CD4-positive, alpha-beta T cell (primary cell): Measurements from ENCODE around the gene ADAMTS18. TPM values are rescaled to one million over a fixed set of nuclear protein-coding genes. Genes with fewer than 3 reads are reported as not detected.

Source experiments
- ATAC-seq: fragments of 200-7000 bp; cut with Tn5 transposase; one replicate; pipeline ENCODE4 v1.10.0; 2022; ENCODE audit warnings: mild to moderate bottlenecking; ENCODE audit not compliant: poor library complexity
- CTCF ChIA-PET: fragments of 350-600 bp; sonication (Branson Sonifier 250); formaldehyde crosslinking; loops from one replicate; lab custom pipeline; 2021; ENCODE audit warnings: antibody characterized with exemption, inconsistent platforms; lab: Charles Lee
- POLR2A ChIA-PET: fragments of 350-600 bp; sonication (Branson Sonifier 250); formaldehyde crosslinking; loops from one replicate; lab custom pipeline; 2021; ENCODE audit warnings: antibody characterized with exemption, inconsistent platforms; lab: Charles Lee
- DNase-seq, 14 experiments: peaks; one replicate each; pipeline ENCODE4 v3.0.0-alpha.2; 2013 to 2020; ENCODE audit warnings: mixed read lengths in 2 of 14
- H3K27ac ChIP-seq, 2 donors: one replicate each; pipeline versions ENCODE4 v1.5.1 to v1.7.0; 2013; ENCODE audit warnings: low read length in 2 of 2, low read depth in 1 of 2, mild to moderate bottlenecking in 1 of 2
- H3K27me3 ChIP-seq, 2 experiments: 1 replicate in 1 of 2; 2 replicates in 1 of 2; pipeline versions ENCODE4 v1.6.1 to v1.7.0; 2013; ENCODE audit warnings: low read length in 2 of 2, control low read depth in 1 of 2, mild to moderate bottlenecking in 1 of 2, moderate library complexity in 1 of 2; ENCODE audit not compliant: insufficient read depth in 2 of 2, control insufficient read depth in 1 of 2
- H3K36me3 ChIP-seq: one replicate; pipeline ENCODE4 v1.6.1; 2013; ENCODE audit warnings: low read length, control low read depth; ENCODE audit not compliant: insufficient read depth
- H3K4me1 ChIP-seq: one replicate; pipeline ENCODE4 v1.6.1; 2013; ENCODE audit warnings: low read length, control low read depth; ENCODE audit not compliant: insufficient read depth
- H3K4me3 ChIP-seq: one replicate; pipeline ENCODE4 v1.5.1; 2013; ENCODE audit warnings: mild to moderate bottlenecking, low read length, moderate library complexity
- H3K9me3 ChIP-seq, 2 experiments: 1 replicate in 1 of 2; 2 replicates in 1 of 2; pipeline versions ENCODE4 v1.6.1 to v1.7.0; 2013; ENCODE audit warnings: low read length in 2 of 2, mild to moderate bottlenecking in 2 of 2, control low read depth in 1 of 2, moderate library complexity in 1 of 2; ENCODE audit not compliant: control insufficient read depth in 1 of 2, insufficient read depth in 1 of 2
- H3K27ac Mint-ChIP-seq: one replicate; pipeline ENCODE4 v1.8.0; 2020; ENCODE audit warnings: mixed read lengths
- H3K27me3 Mint-ChIP-seq: one replicate; pipeline ENCODE4 v1.8.0; 2021; ENCODE audit warnings: mixed read lengths
- H3K36me3 Mint-ChIP-seq: one replicate; pipeline ENCODE4 v1.8.0; 2021; ENCODE audit warnings: low read depth, mixed read lengths
- H3K4me1 Mint-ChIP-seq: one replicate; pipeline ENCODE4 v1.8.0; 2021; ENCODE audit warnings: low read depth, mixed read lengths
- H3K4me3 Mint-ChIP-seq: one replicate; pipeline ENCODE4 v1.8.0; 2020; ENCODE audit warnings: mild to moderate bottlenecking, mixed read lengths
- H3K9me3 Mint-ChIP-seq: one replicate; pipeline ENCODE4 v1.8.0; 2020; ENCODE audit warnings: mixed read lengths
- CTCF ChIP-seq: fragments of 200-600 bp; IDR thresholded peaks from one replicate; pipeline ENCODE4 v1.8.0; 2022; ENCODE audit warnings: antibody characterized with exemption, mild to moderate bottlenecking
- intact Hi-C, 2 experiments: fragments of 100-400 bp; cut with DNase I in 1 of 2; cut with micrococcal nuclease in 1 of 2; formaldehyde crosslinking; loops; one replicate each; pipeline versions ENCODE4 v1.15.1 to v1.9.0; 2023 to 2025; cut with DNase I, micrococcal nuclease
- total RNA-seq, 174 experiments: library from RNA in 2 of 174; stranded (reverse) in 2 of 174; gene quantifications; one replicate each; pipeline ENCODE4 v1.2.3 and lab custom pipeline; 2021 to 2026

Gene ADAMTS18
- total RNA-seq, 2 experiments from 2014 or later: not detected

DNA sequence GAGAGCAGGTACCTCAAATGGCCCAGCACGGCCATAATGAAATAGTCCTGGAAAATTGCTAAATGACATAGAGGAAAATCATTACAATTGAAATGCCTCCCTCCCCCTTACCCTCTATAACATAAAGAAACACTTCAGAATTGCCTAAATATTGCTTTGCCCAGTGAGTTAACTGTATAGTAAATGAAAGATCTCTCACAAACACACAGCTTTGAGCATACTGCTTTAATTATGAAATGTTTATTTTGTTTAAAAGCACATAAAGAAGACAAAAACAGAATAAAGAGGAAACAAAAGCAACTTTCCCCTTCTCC lies 9.3 kb upstream of the ADAMTS18 start:
- H3K9me3 ChIP-seq: no peaks in the 10 kb centered on the region
- no peak overlapping the region for H3K4me3 ChIP-seq
- no peaks in the 10 kb centered on the region for H3K4me1 Mint-ChIP-seq
- DNase-seq (no peak), ATAC-seq (no peak)
- no peak overlapping the region for H3K27ac ChIP-seq
- H3K4me1 ChIP-seq: no peaks in the 10 kb centered on the region
- intact Hi-C loops: no loop called here
- TF ChIP-seq CTCF: no peak
- peaks cover 30% of the 10 kb centered on the region for H3K27me3 Mint-ChIP-seq
- ChIA-PET POLR2A (no interaction called here), CTCF (no interaction called here)
- H3K36me3 ChIP-seq: no peaks in the 10 kb centered on the region
- no peaks in the 10 kb centered on the region for H3K9me3 Mint-ChIP-seq
- peaks cover 2 to 7% of the 10 kb centered on the region in 2 experiments for H3K27me3 ChIP-seq
- no peaks in the 10 kb centered on the region for H3K36me3 Mint-ChIP-seq
- H3K27ac Mint-ChIP-seq: no peak overlapping the region
- no peak overlapping the region for H3K4me3 Mint-ChIP-seq

DNA sequence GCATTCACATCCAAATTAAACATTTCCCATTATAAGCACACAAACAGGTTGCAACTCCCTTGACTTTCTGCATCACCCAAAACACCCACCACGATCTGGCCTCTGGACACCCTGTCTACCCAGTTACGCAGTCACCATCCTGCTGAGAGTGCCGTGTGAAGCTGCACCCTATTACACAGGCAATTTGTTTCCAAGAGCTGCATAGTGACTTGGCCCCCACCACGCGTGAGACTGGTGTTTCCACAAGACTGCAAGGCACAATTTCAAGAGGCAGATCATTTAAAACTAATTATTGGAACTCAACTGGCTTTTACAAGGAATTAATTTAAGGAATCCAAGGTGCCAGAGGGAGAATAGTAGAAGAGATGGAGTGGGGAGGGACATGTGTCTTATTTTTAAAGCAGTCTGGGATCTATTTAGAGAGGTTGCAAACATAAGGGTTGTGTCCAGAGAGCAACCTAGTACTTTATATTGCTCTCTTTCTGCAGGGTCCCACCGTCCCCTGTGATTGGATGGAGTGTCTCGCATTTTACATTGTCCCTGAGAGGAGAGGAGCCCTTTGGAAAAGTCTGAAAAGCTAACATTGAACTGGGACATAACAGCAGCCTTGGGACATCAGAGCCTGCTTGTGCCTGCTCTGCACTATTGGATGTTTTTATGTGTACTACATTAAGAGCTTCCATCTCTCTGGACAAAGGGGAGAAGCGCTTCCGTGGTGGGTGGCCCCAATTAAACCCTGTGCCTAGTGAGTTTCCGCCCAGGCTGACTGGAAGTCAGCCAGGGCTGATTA lies 8.7 kb upstream of the ADAMTS18 start:
- no peak overlapping the region for H3K27ac ChIP-seq
- H3K9me3 Mint-ChIP-seq: no peaks in the 10 kb centered on the region
- DNase-seq: no peak
- no peaks in the 10 kb centered on the region for H3K36me3 Mint-ChIP-seq
- POLR2A ChIA-PET: no interaction called here
- no peak overlapping the region for H3K4me3 Mint-ChIP-seq
- H3K27ac Mint-ChIP-seq: no peak overlapping the region
- no peak for TF ChIP-seq CTCF
- no peaks in the 10 kb centered on the region for H3K4me1 ChIP-seq
- no peaks in the 10 kb centered on the region for H3K4me1 Mint-ChIP-seq
- H3K27me3 ChIP-seq: peaks cover 2 to 7% of the 10 kb centered on the region in 2 experiments
- no peak overlapping the region for H3K4me3 ChIP-seq
- peaks cover 33% of the 10 kb centered on the region for H3K27me3 Mint-ChIP-seq
- CTCF ChIA-PET: no interaction called here
- intact Hi-C loops: no loop called here
- no peaks in the 10 kb centered on the region for H3K36me3 ChIP-seq
- no peaks in the 10 kb centered on the region for H3K9me3 ChIP-seq
- no peak for ATAC-seq

DNA sequence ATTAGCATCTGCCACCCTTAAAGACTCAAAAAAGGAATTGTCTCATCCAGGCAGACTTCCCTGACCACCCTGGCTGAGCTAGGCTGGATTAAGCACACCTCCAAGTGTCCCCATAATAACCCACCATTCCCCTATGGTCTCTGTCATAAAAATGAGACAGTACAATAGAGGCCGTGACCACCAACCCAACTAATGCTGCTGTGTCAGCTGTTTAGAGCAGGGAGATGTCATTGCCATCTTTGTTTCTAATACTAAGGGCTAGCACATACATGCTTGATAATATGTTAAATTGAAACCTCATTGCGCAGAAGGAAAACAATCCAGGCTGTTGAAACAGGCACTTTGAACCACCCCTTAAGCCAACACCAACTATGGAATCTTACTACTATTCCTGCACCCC lies 7.2 kb upstream of the ADAMTS18 start:
- Mint-ChIP-seq H3K36me3 (no peaks in the 10 kb centered on the region), H3K4me3 (no peak overlapping the region)
- CTCF ChIA-PET: no interaction called here

More for the DNA sequence above, 7.2 kb upstream of the ADAMTS18 start:
- POLR2A ChIA-PET: no interaction called here
- peaks cover 2 to 7% of the 10 kb centered on the region in 2 experiments for H3K27me3 ChIP-seq
- H3K4me3 ChIP-seq: no peak overlapping the region
- Mint-ChIP-seq H3K4me1 (no peaks in the 10 kb centered on the region), H3K27me3 (peaks cover 42% of the 10 kb centered on the region), H3K27ac (no peak overlapping the region), H3K9me3 (no peaks in the 10 kb centered on the region)
- intact Hi-C loops: no loop called here
- DNase-seq (no peak), ATAC-seq (no peak)
- no peak overlapping the region for H3K27ac ChIP-seq
- H3K4me1 ChIP-seq: no peaks in the 10 kb centered on the region
- TF ChIP-seq CTCF: no peak
- H3K9me3 ChIP-seq: no peaks in the 10 kb centered on the region
- H3K36me3 ChIP-seq: no peaks in the 10 kb centered on the region
